Osteoblast (primary cell): ENCODE data around the gene TNIK. TPM values are rescaled to one million over a fixed set of nuclear protein-coding genes. Genes with fewer than 3 reads are reported as not detected.

ENCODE experiments used
- DNase-seq: peaks from one replicate; pipeline ENCODE4 v3.0.0; 2011; ENCODE audit warnings: low spot score, mixed read lengths; ENCODE audit not compliant: insufficient read length; ENCODE audit errors: missing footprints
- H2AFZ ChIP-seq: 2 replicates; pipeline ENCODE4 v1.6.0; 2011; ENCODE audit warnings: mild to moderate bottlenecking, low read length
- H3K27ac ChIP-seq: 2 replicates; pipeline ENCODE4 v1.5.1; 2011; ENCODE audit warnings: mild to moderate bottlenecking, low read depth, low read length, moderate library complexity
- H3K27me3 ChIP-seq: 2 replicates; pipeline ENCODE4 v1.6.0; 2012; ENCODE audit warnings: mild to moderate bottlenecking, control low read depth, inconsistent platforms, low read length, moderate library complexity; ENCODE audit not compliant: insufficient read depth
- H3K36me3 ChIP-seq: 2 replicates; pipeline ENCODE4 v1.5.1; 2011; ENCODE audit warnings: mild to moderate bottlenecking, low read length, control low read depth, moderate library complexity; ENCODE audit not compliant: insufficient read depth
- H3K4me1 ChIP-seq: 2 replicates; pipeline ENCODE4 v1.5.1; 2011; ENCODE audit warnings: mild to moderate bottlenecking, low read length, control low read depth, moderate library complexity; ENCODE audit not compliant: insufficient read depth
- H3K4me2 ChIP-seq: 2 replicates; pipeline ENCODE4 v1.6.0; 2011; ENCODE audit warnings: mild to moderate bottlenecking, low read length; ENCODE audit not compliant: insufficient read depth
- H3K4me3 ChIP-seq: fragments of 200-600 bp; sonication (generic); 3 replicates; pipeline ENCODE4 v1.5.1; 2012; ENCODE audit warnings: mild to moderate bottlenecking, low read length, inconsistent platforms; ENCODE audit not compliant: insufficient read depth
- H3K79me2 ChIP-seq: 2 replicates; pipeline ENCODE4 v1.6.0; 2012; ENCODE audit warnings: mild to moderate bottlenecking, low read length, control low read depth, inconsistent platforms; ENCODE audit not compliant: insufficient read depth
- H3K9me3 ChIP-seq: 2 replicates; pipeline ENCODE4 v1.5.1; 2011; ENCODE audit warnings: low read depth, low read length, control low read depth
- H4K20me1 ChIP-seq: 2 replicates; pipeline ENCODE4 v1.6.0; 2012; ENCODE audit warnings: mild to moderate bottlenecking, low read length, control low read depth; ENCODE audit not compliant: insufficient read depth
- CTCF ChIP-seq: IDR thresholded peaks from 2 replicates; pipeline ENCODE4 v1.5.1; 2011; ENCODE audit warnings: mild to moderate bottlenecking, low read depth, low read length, moderate library complexity; ENCODE audit errors: extremely low read depth
- total RNA-seq: library from RNA; depleted of rRNA; stranded (reverse); fragments of >200 nt; gene quantifications from 2 replicates; pipeline ENCODE4 v1.2.3, GENCODE V29; 2012

The TNIK gene
- total RNA-seq, 1 donor = 7.6 TPM

GRCh38 chr3:171138027-171138426, 322.2 kb downstream of the TNIK start:
- Histone ChIP-seq H3K4me1 (peaks cover 8% of the 10 kb centered on the region), H3K9me3 (no peaks in the 10 kb centered on the region), H4K20me1 (no peaks in the 10 kb centered on the region), H3K79me2 (no peaks in the 10 kb centered on the region), H3K27ac (no peak overlapping the region), H2AFZ (no peak overlapping the region), H3K36me3 (no peaks in the 10 kb centered on the region), H3K4me3 (no peak overlapping the region), H3K27me3 (no peaks in the 10 kb centered on the region), H3K4me2 (no peak overlapping the region)
- no peak for DNase-seq
- TF ChIP-seq CTCF = no peak

- no peaks in the 10 kb centered on the region for H3K79me2 ChIP-seq
- H3K9me3 ChIP-seq = no peaks in the 10 kb centered on the region
- H3K4me2 ChIP-seq = no peak overlapping the region
- no peak overlapping the region for H3K4me3 ChIP-seq
- no peaks in the 10 kb centered on the region for H3K27me3 ChIP-seq
- no peak for TF ChIP-seq CTCF
- H2AFZ ChIP-seq = no peak overlapping the region
- H3K27ac ChIP-seq = no peak overlapping the region
- H3K4me1 ChIP-seq = peaks cover 10% of the 10 kb centered on the region
- DNase-seq = no peak
- H3K36me3 ChIP-seq = no peaks in the 10 kb centered on the region
- H4K20me1 ChIP-seq = no peaks in the 10 kb centered on the region
Observed at GRCh38 chr3:171135549-171135948, 324.7 kb downstream of the TNIK start.

- H3K36me3 ChIP-seq = no peaks in the 10 kb centered on the region
- peaks cover 21% of the 10 kb centered on the region for H3K4me1 ChIP-seq
- no peak overlapping the region for H3K4me2 ChIP-seq
- no peaks in the 10 kb centered on the region for H3K9me3 ChIP-seq
- no peak overlapping the region for H2AFZ ChIP-seq
- no peak for TF ChIP-seq CTCF
- H3K27me3 ChIP-seq = no peaks in the 10 kb centered on the region
- no peak for DNase-seq
- H4K20me1 ChIP-seq = no peaks in the 10 kb centered on the region
- H3K79me2 ChIP-seq = no peaks in the 10 kb centered on the region
- H3K4me3 ChIP-seq = no peak overlapping the region
- H3K27ac ChIP-seq = no peak overlapping the region
Observed at GRCh38 chr3:171133796-171134569, 326.2 kb downstream of the TNIK start.

GRCh38 chr3:171133337-171133736, 326.9 kb downstream of the TNIK start:
- no peak for DNase-seq
- H3K4me3 ChIP-seq = no peak overlapping the region
- H3K36me3 ChIP-seq = no peaks in the 10 kb centered on the region
- H3K9me3 ChIP-seq = no peaks in the 10 kb centered on the region
- no peaks in the 10 kb centered on the region for H4K20me1 ChIP-seq
- no peaks in the 10 kb centered on the region for H3K27me3 ChIP-seq
- no peak overlapping the region for H2AFZ ChIP-seq
- H3K4me2 ChIP-seq = no peak overlapping the region
- H3K27ac ChIP-seq = peak overlapping the region; percentile 27
- TF ChIP-seq CTCF = no peak
- peaks cover 21% of the 10 kb centered on the region for H3K4me1 ChIP-seq
- H3K79me2 ChIP-seq = no peaks in the 10 kb centered on the region
